Epidermal melanocyte (primary cell): ENCODE results near the gene PTPN6.
"Not testable (repeated sequence)": the region's sequence is repeated elsewhere in the genome, so short reads cannot be mapped to it uniquely, and the experiment has no call there.

ENCODE experiments used
- DNase-seq: peaks from one replicate; pipeline ENCODE4 v3.0.0; 2011; ENCODE audit warnings: low spot score; ENCODE audit not compliant: insufficient read length

PTPN6 gene

DNA sequence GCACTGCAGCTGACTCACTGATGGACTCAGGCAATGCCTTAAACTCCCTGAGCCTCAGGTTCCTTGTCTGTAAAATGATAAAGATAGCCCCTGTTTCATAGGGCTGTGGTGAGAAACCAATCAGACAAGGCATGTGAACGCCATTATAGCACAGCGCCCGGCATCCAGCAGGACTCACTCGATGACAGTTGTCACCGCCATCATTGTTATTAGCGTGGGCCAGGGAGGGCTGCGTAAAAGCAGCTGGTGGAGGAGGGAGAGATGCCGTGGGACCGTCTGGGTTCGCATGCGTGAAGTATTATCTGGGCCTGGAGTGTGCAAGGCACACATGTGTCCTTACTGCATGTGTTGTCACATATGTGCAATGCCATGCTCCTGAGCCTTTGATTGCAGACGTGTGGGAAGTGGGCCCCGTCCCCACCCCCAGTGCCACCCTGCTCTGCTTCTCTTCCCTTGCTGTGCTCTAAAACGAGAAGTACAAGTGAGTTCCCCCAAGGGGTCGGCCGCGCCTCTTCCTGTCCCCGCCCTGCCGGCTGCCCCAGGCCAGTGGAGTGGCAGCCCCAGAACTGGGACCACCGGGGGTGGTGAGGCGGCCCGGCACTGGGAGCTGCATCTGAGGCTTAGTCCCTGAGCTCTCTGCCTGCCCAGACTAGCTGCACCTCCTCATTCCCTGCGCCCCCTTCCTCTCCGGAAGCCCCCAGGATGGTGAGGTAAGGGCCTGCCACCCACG is at the start of gene PTPN6:
Gene PTPN6, plus strand, starts transcription at position 546 of the 730 bp plus-strand sequence. Its CDS starts 157 bp downstream, at position 703.
- DNase-seq, result no peak

DNA sequence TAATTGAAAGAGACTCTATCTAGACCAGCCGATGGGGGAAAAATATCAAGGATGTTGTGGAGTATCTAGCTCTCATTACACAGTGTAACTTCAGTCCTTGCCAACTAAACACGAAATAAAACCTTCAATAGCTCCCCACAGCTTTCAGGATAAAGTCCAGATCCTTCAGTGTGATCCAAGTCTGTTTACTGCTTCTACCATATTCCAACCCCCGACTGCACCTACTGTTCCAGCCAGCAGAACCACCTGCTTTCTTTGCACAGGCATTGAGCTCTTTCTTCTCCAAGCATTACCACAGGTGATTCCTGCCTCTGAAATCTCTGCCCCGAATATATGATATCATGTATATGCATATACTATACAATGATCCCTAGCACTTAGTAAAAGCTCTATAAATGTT is 48.7 kb upstream of the PTPN6 start:
- DNase-seq, result no peak

DNA sequence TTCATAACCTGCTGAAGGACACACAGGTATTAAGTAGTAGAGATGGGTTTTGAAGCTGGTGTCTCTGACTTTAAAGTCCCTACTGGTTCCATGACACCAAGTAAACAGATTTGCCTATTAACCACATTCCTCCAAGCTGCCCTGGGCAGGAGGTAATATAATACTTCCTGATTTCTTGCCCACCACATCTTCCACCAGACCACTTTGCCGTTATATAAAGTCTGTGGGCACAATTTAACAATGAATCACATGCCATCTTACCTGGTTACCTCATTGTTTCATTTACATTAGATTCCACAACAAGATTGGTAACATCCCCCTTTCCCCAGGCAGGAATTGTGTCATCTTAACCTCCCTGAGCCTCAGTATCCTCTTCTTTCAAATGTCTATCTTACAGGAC is 47.4 kb upstream of the PTPN6 start:
- no peak for DNase-seq

DNA sequence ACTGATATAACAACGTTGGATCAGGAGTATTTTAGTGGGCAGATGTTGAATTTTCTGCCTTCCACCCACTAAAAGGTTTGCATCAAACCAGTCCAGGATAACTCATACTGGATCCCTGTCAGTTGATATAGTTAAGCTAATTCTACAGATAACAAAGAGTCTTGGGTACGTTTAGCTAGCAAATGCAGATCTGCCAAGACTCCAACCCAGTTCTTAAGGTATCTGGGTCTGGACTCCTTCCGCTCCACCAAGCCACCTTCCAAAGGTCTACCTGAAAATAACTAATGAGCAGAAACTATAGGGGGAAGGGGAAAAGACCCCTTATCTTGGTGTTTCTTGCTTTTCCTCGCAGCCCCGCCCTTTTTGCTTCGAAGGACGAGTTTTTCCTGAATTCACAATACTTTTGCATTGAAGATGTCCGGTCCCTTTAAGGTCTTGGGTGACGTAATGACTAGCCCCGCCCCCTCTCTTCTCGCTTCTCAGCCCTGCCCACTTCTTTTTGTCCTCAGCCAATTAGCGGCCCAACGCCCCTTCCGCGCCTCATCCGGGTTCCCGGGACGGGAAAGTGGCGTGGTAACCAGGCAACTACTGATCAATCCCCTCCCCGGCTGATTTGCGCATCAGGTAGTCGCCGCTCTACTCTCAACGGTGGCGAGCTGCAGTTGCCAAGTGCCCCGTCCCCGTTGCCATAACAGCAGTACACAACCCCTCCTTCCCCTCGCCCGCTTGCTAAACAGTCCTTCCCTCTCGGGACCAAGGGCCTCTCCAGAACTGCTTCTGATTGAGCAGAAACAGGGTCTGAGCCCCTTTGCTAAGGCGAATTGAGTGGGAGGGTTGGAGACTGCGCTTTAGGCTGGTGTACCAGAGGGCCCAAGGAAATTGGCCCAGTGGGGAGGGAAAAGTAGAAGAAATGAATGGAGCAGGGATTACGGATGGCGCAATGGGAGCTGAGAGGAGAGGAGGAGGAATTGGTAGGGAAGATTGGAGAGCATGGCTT is 46.6 kb upstream of the PTPN6 start, which contains the start of gene LRRC23:
Gene LRRC23, plus strand, starts transcription at position 543 of the 997 bp plus-strand sequence. CDS start 812 bp downstream, outside the sequence.
- peak; percentile 97 for DNase-seq

DNA sequence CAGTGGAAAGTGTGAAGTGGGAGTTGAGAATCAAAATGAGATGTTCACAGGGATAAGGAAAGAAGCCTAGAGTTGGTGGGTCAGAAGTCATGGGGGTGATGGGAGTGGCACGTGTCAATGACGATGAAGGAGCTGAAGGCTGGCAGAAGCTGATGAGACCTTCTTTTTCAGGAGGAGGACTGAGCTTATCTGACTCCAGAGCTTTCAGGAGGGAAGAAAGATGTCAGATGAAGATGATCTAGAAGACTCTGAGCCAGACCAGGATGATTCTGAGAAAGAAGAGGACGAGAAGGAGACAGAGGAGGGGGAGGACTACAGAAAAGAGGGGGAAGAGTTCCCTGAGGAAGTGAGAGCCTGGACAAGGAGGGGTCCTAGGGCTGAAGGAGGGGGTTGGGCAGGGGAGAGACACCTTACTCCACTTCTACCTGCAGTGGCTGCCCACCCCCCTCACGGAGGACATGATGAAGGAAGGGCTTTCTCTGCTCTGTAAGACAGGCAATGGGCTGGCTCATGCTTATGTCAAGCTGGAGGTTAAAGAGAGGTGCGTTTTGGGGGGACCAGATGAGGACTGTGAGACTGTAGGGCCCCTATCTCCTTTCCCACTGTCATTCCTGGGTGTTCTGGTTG is 45.6 kb upstream of the PTPN6 start:
- no peak for DNase-seq

DNA sequence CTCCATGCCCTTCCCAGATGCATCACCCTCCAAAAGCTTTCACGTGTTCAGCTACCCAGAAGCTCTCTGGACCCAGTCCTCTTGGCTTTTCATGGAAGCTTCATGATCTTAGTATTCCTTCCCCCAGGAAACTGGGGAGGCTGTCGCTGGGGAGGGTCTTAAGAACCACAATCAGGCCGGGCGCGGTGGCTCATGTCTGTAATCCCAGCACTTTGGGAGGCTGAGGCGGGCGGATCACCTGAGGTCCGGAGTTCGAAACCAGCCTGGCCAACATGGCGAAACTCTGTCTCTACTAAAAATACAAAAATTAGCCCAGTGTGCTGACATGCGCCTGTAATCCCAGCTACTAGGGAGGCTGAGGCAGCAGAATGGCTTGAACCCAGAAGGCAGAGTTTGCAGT is 43.0 kb upstream of the PTPN6 start:
- DNase-seq, result not testable (repeated sequence)

DNA sequence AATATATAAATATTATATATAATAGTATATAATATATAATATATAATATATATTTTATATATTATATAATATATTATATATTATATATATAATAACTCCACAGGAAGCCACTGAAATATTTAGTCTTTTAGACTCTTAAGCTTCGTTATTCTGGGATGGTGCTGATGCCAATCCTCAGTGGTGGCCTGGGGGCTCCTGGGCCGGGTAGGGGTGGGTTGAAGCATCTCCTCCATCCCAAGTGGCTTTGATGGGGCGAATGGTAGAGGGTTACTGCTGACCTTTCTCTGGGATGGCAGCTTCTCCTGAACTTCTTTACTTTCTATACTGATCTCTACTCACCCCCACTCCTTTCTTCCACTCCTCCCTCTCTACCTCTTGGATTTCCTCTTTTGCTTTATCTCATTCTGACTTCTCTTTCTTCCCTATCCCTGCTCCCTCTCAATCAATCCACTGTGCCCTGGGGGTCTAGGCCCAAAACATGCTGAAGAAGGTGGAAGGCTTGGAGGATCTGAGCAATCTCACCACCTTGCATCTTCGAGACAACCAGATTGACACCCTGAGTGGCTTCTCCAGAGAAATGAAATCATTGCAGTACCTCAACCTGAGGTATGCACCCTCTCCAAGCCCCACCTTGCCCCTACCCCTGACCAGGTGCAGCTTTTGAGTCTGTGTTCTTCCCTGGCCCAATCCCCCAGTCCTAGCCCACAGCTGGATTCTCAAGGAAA is 41.6 kb upstream of the PTPN6 start:
- DNase-seq, result no peak

DNA sequence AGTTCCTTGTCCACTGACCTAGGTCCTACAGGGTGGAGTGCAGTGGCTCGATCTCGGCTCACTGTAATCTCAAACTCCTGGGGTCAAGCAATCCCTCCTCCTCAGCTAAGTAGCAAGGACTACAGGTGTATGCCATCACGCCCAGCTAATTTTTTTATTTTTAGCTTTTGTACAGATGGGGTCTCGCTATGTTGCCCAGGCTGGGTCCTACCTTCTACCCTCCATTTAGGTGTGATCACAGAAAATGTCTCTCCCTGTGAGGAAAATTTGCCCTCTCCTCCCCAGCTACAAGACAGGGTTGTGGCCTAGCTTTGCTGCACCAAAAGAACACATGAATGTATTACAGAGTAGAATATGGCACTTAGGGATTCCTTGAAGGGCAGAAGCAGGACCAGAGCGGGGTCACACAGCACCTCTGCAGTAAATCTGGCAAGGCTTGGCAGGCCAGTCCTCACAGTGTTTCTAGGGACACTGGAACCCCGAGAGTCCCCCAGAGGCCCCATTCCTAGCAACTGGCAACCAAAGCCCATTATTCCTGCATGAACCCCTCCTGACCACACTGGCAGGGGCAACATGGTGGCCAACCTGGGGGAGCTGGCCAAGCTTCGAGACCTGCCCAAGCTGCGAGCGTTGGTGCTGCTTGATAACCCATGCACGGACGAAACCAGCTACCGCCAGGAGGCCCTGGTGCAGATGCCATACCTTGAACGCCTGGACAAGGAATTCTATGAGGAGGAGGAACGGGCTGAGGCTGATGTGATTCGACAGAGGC is 38.8 kb upstream of the PTPN6 start:
- DNase-seq, result no peak

DNA sequence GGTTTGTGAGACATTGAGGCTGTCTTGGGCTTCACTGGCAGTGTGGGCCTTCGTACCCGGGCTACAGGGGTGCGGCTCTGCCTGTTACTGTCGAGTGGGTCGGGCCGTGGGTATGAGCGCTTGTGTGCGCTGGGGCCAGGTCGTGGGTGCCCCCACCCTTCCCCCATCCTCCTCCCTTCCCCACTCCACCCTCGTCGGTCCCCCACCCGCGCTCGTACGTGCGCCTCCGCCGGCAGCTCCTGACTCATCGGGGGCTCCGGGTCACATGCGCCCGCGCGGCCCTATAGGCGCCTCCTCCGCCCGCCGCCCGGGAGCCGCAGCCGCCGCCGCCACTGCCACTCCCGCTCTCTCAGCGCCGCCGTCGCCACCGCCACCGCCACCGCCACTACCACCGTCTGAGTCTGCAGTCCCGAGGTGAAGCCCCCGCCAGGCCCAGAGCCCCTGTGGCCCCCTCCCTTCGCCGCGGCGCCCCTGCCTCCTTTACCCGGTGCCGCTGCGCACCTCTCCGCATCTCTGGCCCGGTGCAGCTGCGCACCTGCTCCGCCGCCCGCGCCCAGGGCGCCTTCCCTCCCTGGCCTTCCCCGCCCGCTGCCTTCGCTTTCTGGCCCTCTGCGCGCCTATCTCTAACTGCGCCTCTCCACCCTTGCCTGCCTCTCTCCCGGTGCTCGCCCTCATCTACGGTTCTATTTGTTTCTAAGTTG is 36.8 kb upstream of the PTPN6 start, which contains the start of gene ENO2:
Gene ENO2, plus strand, starts transcription at position 335 of the 701 bp plus-strand sequence. CDS start 1,253 bp downstream, outside the sequence.
- peak; percentile 69 for DNase-seq

DNA sequence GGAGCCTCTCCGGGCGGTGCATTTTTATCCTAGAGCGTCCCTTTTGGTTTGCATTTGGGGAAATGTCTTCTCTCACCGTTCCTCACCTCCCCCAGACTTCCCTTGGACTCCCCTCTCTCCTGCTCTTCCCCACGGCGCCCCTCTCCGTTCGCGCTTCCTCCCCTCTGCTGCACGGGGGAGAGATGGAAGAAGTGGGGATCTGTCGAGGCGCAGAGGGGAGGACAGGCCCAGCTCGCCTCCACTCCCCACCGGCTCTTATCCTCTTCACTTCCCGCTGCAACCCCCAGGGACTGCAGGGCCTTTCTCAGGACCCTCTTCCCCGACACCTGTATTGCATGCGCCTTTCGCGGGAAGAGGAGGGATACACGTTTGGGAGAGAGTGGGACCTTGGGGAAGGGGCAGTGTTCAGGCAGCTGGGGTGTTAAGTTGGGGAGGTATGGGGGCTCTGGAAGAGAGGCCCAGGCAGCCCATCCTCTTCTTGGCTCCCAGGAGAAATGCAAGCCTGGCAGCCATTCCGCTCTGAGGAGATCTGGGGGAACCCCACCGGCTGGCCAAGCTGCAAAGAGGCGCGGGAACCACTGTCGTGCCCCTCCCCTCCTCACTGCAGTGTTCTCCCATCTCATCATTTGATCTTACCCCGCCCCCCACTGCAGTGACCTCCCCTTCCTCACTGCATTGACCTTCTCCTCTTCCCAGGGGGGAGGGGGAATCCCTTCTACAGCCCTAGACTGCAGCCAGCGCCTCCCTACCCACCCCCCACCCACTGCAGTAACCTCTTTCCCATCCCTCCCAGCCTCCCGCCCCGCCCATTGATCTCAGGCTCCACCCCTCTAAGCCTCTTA is 36.0 kb upstream of the PTPN6 start:
- DNase-seq, result no peak

DNA sequence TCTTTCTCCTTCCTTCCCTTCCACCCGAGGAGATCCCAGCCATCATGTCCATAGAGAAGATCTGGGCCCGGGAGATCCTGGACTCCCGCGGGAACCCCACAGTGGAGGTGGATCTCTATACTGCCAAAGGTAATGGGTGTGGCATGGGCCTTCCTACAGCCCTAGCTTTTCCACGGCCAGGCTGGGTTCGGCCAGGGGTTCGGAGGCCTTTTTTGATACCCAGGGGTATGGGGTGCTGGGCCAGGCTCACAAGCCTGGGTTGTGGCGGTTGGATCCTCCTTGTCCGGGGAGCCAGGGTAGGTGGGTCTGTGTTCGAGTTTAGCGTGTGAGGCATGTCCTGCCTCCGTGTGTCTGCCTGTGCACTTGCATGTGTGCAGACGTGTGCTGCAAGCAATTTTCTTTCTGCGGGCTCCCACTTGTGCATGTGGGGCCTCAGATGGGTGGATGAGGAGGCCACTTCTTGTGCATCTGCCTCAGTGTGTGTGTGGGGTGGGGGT is 35.3 kb upstream of the PTPN6 start:
- DNase-seq, result no peak

DNA sequence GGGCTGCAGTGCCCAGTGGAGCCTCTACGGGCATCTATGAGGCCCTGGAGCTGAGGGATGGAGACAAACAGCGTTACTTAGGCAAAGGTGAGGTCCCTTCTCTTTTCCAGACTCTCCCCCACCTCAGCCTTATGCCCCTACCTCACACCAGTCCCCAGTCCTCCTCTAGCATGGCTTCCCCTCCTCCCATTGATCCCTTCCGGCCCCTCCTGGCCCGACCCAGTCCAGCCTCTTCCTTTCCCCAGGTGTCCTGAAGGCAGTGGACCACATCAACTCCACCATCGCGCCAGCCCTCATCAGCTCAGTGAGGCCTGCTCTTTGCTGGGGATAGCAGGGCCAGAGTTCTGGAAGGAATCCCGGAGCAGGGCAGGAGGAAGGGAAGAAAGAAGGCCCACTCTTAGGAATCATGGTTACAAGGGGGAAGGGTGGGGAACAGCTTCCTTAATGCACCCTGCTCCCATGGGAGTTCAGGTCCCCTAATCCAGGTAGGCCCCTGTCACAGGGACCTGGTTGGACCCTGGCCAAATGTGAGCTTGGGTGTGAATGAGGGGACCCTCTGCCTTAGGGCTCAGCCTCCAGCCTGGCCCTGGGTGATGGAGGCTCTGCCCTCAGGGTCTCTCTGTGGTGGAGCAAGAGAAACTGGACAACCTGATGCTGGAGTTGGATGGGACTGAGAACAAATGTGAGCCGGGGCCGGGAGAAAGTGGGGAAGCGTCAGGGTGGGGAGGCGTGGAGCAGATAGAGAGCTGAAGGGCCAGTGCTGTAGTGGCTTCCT is 34.5 kb upstream of the PTPN6 start:
- DNase-seq, result no peak

DNA sequence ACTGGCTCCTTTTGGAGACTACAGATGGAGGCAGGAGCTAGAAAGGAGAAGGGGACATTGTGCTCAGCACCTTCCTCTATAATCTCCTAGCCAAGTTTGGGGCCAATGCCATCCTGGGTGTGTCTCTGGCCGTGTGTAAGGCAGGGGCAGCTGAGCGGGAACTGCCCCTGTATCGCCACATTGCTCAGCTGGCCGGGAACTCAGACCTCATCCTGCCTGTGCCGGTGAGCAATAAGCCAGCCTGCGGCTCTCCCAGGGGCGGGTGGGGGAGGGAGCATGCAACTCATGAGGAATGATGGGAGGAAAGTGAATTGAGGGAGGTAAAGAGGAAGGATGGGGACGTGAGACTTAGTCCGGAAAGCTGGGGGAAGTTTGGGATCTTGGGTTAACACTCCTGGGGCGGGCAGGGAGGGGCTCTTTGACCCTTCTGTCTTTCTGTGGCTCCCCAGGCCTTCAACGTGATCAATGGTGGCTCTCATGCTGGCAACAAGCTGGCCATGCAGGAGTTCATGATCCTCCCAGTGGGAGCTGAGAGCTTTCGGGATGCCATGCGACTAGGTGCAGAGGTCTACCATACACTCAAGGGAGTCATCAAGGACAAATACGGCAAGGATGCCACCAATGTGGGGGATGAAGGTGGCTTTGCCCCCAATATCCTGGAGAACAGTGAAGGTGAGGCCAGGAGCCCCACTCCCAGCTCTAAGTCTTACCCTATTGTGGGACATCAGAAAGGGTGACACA is 33.5 kb upstream of the PTPN6 start:
- no peak for DNase-seq

DNA sequence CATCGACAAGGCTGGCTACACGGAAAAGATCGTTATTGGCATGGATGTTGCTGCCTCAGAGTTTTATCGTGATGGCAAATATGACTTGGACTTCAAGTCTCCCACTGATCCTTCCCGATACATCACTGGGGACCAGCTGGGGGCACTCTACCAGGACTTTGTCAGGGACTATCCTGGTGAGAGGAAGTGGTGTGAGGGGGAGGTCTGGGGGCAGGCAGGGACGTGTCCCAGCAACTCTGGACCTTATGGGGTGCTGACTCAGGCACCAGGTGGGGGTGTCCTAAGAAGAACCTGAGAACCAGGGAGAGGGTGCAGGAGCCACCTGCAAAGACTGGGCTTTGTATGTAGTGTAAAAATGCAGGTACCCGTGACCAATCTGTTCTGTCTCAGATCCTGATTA is 31.6 kb upstream of the PTPN6 start:
- no peak for DNase-seq

DNA sequence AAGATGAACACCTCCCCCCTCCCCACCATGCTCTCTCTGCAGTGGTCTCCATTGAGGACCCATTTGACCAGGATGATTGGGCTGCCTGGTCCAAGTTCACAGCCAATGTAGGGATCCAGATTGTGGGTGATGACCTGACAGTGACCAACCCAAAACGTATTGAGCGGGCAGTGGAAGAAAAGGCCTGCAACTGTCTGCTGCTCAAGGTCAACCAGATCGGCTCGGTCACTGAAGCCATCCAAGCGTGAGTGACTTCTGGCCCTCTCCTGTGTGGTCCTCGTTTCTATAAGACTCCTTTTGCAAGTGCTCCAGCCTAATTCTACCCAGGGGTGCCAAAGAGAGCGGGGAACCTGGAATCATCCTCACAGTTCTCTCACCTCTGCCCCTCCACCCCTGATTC is 29.6 kb upstream of the PTPN6 start:
- no peak for DNase-seq

DNA sequence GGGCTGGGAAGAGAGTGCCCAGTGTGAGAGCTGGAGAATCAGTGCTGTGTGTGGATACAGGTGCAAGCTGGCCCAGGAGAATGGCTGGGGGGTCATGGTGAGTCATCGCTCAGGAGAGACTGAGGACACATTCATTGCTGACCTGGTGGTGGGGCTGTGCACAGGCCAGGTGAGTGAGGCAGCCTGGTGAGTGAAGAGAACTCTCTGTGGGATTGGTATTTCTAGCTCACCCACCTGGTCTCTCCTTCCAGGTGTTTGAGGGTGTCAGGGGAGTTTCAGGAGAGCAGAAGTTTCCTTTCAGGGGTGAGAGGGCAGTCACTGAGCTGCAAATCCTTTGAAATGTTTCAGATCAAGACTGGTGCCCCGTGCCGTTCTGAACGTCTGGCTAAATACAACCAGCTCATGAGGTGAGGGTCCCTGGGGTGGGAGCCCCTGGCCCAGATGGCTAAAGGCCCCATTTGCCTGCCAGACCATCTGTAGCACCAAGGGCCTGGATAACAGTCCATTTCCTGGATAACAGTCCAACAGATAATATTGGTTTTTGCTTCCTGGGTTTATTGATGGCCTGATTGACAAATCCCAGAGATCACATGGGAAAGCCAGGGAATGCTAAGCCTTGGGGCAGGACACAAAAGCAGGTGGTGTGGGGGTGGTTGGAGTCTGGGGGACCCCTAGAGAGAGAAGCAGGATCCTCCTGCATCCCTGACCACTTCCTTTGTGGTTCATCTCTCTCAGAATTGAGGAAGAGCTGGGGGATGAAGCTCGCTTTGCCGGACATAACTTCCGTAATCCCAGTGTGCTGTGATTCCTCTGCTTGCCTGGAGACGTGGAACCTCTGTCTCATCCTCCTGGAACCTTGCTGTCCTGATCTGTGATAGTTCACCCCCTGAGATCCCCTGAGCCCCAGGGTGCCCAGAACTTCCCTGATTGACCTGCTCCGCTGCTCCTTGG is 28.9 kb upstream of the PTPN6 start:
- DNase-seq, result no peak
